Activated CD4-positive, alpha-beta T cell treated with anti-CD3 and anti-CD28 coated beads for 4 hours (primary cell): Measurements from ENCODE around the gene CNNM2.
"Not testable (repeated sequence)": the region's sequence is repeated elsewhere in the genome, so short reads cannot be mapped to it uniquely, and the experiment has no call there.

Experiments
- DNase-seq, 2 donors: peaks; one replicate each; pipeline ENCODE4 v3.0.0-alpha.2; 2020

Gene CNNM2

GRCh38 chr10:102970562-102971340 is 52.7 kb downstream of the CNNM2 start:
- DNase-seq: no peak

- no peak for DNase-seq
Measured at GRCh38 chr10:102975483-102976379, 57.6 kb downstream of the CNNM2 start.

GRCh38 chr10:102976380-102976726 is 58.3 kb downstream of the CNNM2 start:
- DNase-seq: not testable (repeated sequence)

- no peak for DNase-seq
Measured at GRCh38 chr10:102982296-102982695, 64.2 kb downstream of the CNNM2 start.

- DNase-seq: no peak
Measured at GRCh38 chr10:102984086-102984485, 66.0 kb downstream of the CNNM2 start.

- DNase-seq: no peak
Measured at GRCh38 chr10:102985811-102986210, 67.7 kb downstream of the CNNM2 start.

GRCh38 chr10:102988404-102989314 is 70.6 kb downstream of the CNNM2 start:
- DNase-seq: no peak

- no peak for DNase-seq
Measured at GRCh38 chr10:102994531-102995295, 76.6 kb downstream of the CNNM2 start.

- no peak for DNase-seq
Measured at GRCh38 chr10:102996876-102997275, 78.8 kb downstream of the CNNM2 start.

GRCh38 chr10:102997998-102998397 is 79.9 kb downstream of the CNNM2 start:
- no peak for DNase-seq

- no peak for DNase-seq
Measured at GRCh38 chr10:102998399-102998907, 80.4 kb downstream of the CNNM2 start.

GRCh38 chr10:103000050-103000449 is 82.0 kb downstream of the CNNM2 start:
- DNase-seq: not testable (repeated sequence)

GRCh38 chr10:103007017-103007416 is 88.9 kb downstream of the CNNM2 start:
- no peak for DNase-seq

GRCh38 chr10:103013416-103013815 is 95.3 kb downstream of the CNNM2 start:
- DNase-seq: no peak

GRCh38 chr10:103019425-103019824 is 101.3 kb downstream of the CNNM2 start:
- DNase-seq: no peak

GRCh38 chr10:103021150-103021899 is 103.2 kb downstream of the CNNM2 start:
- no peak for DNase-seq

- DNase-seq: no peak
Measured at GRCh38 chr10:103021900-103022293, 103.8 kb downstream of the CNNM2 start.

- no peak for DNase-seq
Measured at GRCh38 chr10:103025696-103026095, 107.6 kb downstream of the CNNM2 start.

GRCh38 chr10:103038570-103038969 is 120.5 kb downstream of the CNNM2 start:
- no peak for DNase-seq

GRCh38 chr10:103040418-103040817 is 122.3 kb downstream of the CNNM2 start:
- DNase-seq: no peak

GRCh38 chr10:103041391-103041790 is 123.3 kb downstream of the CNNM2 start:
- no peak for DNase-seq
